SK-N-SH (cell line): Measurements from ENCODE around the gene INHBA. TPM values are rescaled to one million over a fixed set of nuclear protein-coding genes. Genes with fewer than 3 reads are reported as not detected.

Experiments used
- CTCF ChIA-PET: fragments of 300-600, 350-600 bp; formaldehyde crosslinking; extraction: SDS; loops from one replicate; lab custom pipeline; 2021; lab: Yijun Ruan, JAX
- POLR2A ChIA-PET: fragments of 350-600 bp; sonication (Branson Sonifier 250); formaldehyde crosslinking; extraction: SDS; loops from one replicate; lab custom pipeline; 2020; ENCODE audit warnings: antibody characterized with exemption, inconsistent platforms; lab: Yijun Ruan, JAX
- DNase-seq: peaks from one replicate; pipeline ENCODE4 v3.0.0; 2012
- H2AFZ ChIP-seq: fragments of 200-600 bp; sonication (generic); 2 replicates; pipeline ENCODE4 v1.8.1; 2016; ENCODE audit warnings: antibody characterized with exemption, mild to moderate bottlenecking, low read depth
- H3F3A ChIP-seq: fragments of 200-600 bp; sonication (generic); replicated peaks from 2 replicates; pipeline ENCODE3; 2016; ENCODE audit warnings: antibody characterized with exemption, mild to moderate bottlenecking; ENCODE audit not compliant: insufficient read depth
- H3K27ac ChIP-seq, 2 experiments: fragments of 200-500 bp in 1 of 2; fragments of 200-600 bp in 1 of 2; sonication (Bioruptor generic) in 1 of 2; sonication (generic), shearing (Covaris generic) in 1 of 2; 2 replicates each; pipeline versions ENCODE4 v1.5.1 to v1.6.1; 2014 to 2016; ENCODE audit warnings: low read depth in 2 of 2, inconsistent platforms in 1 of 2, low read length in 1 of 2, mild to moderate bottlenecking in 1 of 2, mixed read lengths in 1 of 2
- H3K27me3 ChIP-seq: fragments of 200-600 bp; sonication (generic), shearing (Covaris generic); 2 replicates; pipeline ENCODE4 v1.6.1; 2016; ENCODE audit warnings: mixed run types; ENCODE audit not compliant: insufficient read depth
- H3K36me3 ChIP-seq, 2 experiments: fragments of 200-500 bp in 1 of 2; fragments of 200-600 bp in 1 of 2; sonication (Bioruptor generic) in 1 of 2; sonication (generic) in 1 of 2; replicated peaks in 1 of 2; 2 replicates each; pipeline versions ENCODE3 to v1.5.1; 2014 to 2016; ENCODE audit warnings: low read length in 1 of 2, mild to moderate bottlenecking in 1 of 2; ENCODE audit not compliant: insufficient read depth in 2 of 2, control insufficient read depth in 1 of 2
- H3K4me1 ChIP-seq, 2 experiments: fragments of 200-500 bp in 1 of 2; fragments of 200-600 bp in 1 of 2; sonication (Bioruptor generic) in 1 of 2; sonication (generic), shearing (Covaris generic) in 1 of 2; 2 replicates each; pipeline versions ENCODE4 v1.5.1 to v1.6.1; 2014 to 2016; ENCODE audit warnings: low read depth in 1 of 2, low read length in 1 of 2, mixed run types in 1 of 2; ENCODE audit not compliant: insufficient read depth in 2 of 2, control insufficient read depth in 1 of 2
- H3K4me2 ChIP-seq: fragments of 200-600 bp; sonication (generic), shearing (Covaris generic); 2 replicates; pipeline ENCODE4 v1.6.1; 2017; ENCODE audit warnings: mixed run types
- H3K4me3 ChIP-seq, 2 experiments: fragments of 200-500 bp in 1 of 2; fragments of 200-600 bp in 1 of 2; sonication (Bioruptor generic) in 1 of 2; sonication (generic), shearing (Covaris generic) in 1 of 2; 2 replicates each; pipeline versions ENCODE4 v1.5.1 to v1.8.1; 2014 to 2016; ENCODE audit warnings: low read depth in 2 of 2, inconsistent platforms in 1 of 2, low read length in 1 of 2, mild to moderate bottlenecking in 1 of 2, mixed read lengths in 1 of 2, moderate library complexity in 1 of 2
- H3K79me2 ChIP-seq: fragments of 200-600 bp; sonication (generic); 2 replicates; pipeline ENCODE4 v1.8.1; 2017; ENCODE audit warnings: mild to moderate bottlenecking; ENCODE audit not compliant: insufficient read depth
- H3K9ac ChIP-seq: fragments of 200-600 bp; sonication (generic); 2 replicates; pipeline ENCODE4 v1.6.1; 2017; ENCODE audit warnings: mixed run types
- H3K9me2 ChIP-seq: fragments of 200-600 bp; sonication (generic); 2 replicates; pipeline ENCODE4 v1.6.1; 2017; ENCODE audit warnings: mixed run types
- H3K9me3 ChIP-seq: fragments of 200-600 bp; sonication (generic); 2 replicates; pipeline ENCODE4 v1.6.1; 2017; ENCODE audit warnings: mixed run types, mild to moderate bottlenecking, moderate library complexity
- H4K20me1 ChIP-seq: fragments of 200-600 bp; sonication (generic); 2 replicates; pipeline ENCODE4 v1.6.1; 2017; ENCODE audit warnings: mild to moderate bottlenecking, mixed run types; ENCODE audit not compliant: insufficient read depth
- CHD2 ChIP-seq: fragments of 150-350 bp; IDR thresholded peaks from 2 replicates; pipeline ENCODE4 v1.6.1; 2018; ENCODE audit warnings: low read length; ENCODE audit not compliant: partially characterized antibody
- CTCF ChIP-seq: fragments of 200-600 bp; sonication (generic); IDR thresholded peaks from 2 replicates; pipeline ENCODE4 v1.6.1; 2017; ENCODE audit warnings: antibody characterized with exemption, mild to moderate bottlenecking, moderate library complexity
- EP300 ChIP-seq, 2 experiments: IDR thresholded peaks; 2 replicates each; pipeline versions ENCODE4 v1.4.0 to v1.6.1; 2012; ENCODE audit warnings: borderline replicate concordance in 1 of 2, low read depth in 1 of 2, low read length in 1 of 2
- FOSL2 ChIP-seq: IDR thresholded peaks from 2 replicates; pipeline ENCODE4 v1.4.0; 2012; ENCODE audit warnings: low read depth, mild to moderate bottlenecking, moderate library complexity, borderline replicate concordance
- GABPA ChIP-seq: IDR thresholded peaks from 2 replicates; pipeline ENCODE4 v1.4.0; 2012; ENCODE audit warnings: low read depth, mild to moderate bottlenecking
- MEF2A ChIP-seq: IDR thresholded peaks from 2 replicates; pipeline ENCODE4 v1.4.0; 2012; ENCODE audit warnings: low read depth, borderline replicate concordance
- MXI1 ChIP-seq: IDR thresholded peaks from 2 replicates; pipeline ENCODE4 v1.6.1; 2012; ENCODE audit warnings: mild to moderate bottlenecking, low read depth, low read length, improper control_type of control experiment
- NFIC ChIP-seq: IDR thresholded peaks from 2 replicates; pipeline ENCODE4 v1.4.0; 2012; ENCODE audit warnings: borderline replicate concordance
- NRF1 ChIP-seq: IDR thresholded peaks from 2 replicates; pipeline ENCODE4 v1.6.1; 2012; ENCODE audit warnings: low read depth, mild to moderate bottlenecking, low read length
- PBX3 ChIP-seq: IDR thresholded peaks from 2 replicates; pipeline ENCODE4; 2012
- POLR2AphosphoS5 ChIP-seq: IDR thresholded peaks from 2 replicates; pipeline ENCODE4 v1.6.1; 2012; ENCODE audit warnings: low read depth, low read length
- RAD21 ChIP-seq: IDR thresholded peaks from 2 replicates; pipeline ENCODE4 v1.6.1; 2012; ENCODE audit warnings: mild to moderate bottlenecking, low read length
- RCOR1 ChIP-seq: fragments of 150-350 bp; IDR thresholded peaks from 2 replicates; pipeline ENCODE4 v1.6.1; 2017; ENCODE audit warnings: antibody characterized with exemption, low read length
- RFX5 ChIP-seq: IDR thresholded peaks from 2 replicates; pipeline ENCODE4 v1.6.1; 2012; ENCODE audit warnings: mild to moderate bottlenecking, improper control_type of control experiment, low read length
- SIN3A ChIP-seq: IDR thresholded peaks from 2 replicates; pipeline ENCODE4 v1.6.1; 2012; ENCODE audit warnings: low read depth, mild to moderate bottlenecking, low read length, moderate library complexity, borderline replicate concordance
- TAF1 ChIP-seq: IDR thresholded peaks from 2 replicates; pipeline ENCODE4 v1.6.1; 2012; ENCODE audit warnings: low read depth, mild to moderate bottlenecking, low read length, moderate library complexity, borderline replicate concordance
- WGBS: methylation state at CpG from one replicate; pipeline ENCODE4 v1.1.6; 2017; ENCODE audit warnings: low lambda C conversion rate; 5-methylcytosine and 5-hydroxymethylcytosine counted together
- polyA plus RNA-seq, 3 experiments: library from polyadenylated mRNA; depleted of rRNA; stranded (reverse); fragments of >200 nt; gene quantifications; 2 replicates each; pipeline ENCODE4 v1.2.3, GENCODE V29; 2012
- TF ChIP-seq, protein P1 (sequence below): fragments of 150-350 bp; IDR thresholded peaks from 2 replicates; pipeline ENCODE4 v1.6.1; 2016; ENCODE audit warnings: mild to moderate bottlenecking, low read depth, low read length
- TF ChIP-seq, protein P2 (sequence below): IDR thresholded peaks from 2 replicates; pipeline ENCODE4 v1.4.0; 2012; ENCODE audit warnings: low read depth, borderline replicate concordance
- TF ChIP-seq, protein P3 (sequence below): IDR thresholded peaks from 2 replicates; pipeline ENCODE4 v1.4.0; 2012; ENCODE audit warnings: low read depth
- TF ChIP-seq, protein P4 (sequence below): IDR thresholded peaks from 2 replicates; pipeline ENCODE4 v1.6.1; 2012; ENCODE audit warnings: mild to moderate bottlenecking, low read depth, low read length, moderate library complexity

INHBA gene
- polyA plus RNA-seq, 1 of the 3 experiments (the other 2 are of a cell fraction) = 81.0 TPM

GRCh38 chr7:41659539-41659938, 43.4 kb downstream of the INHBA start:
- no peaks in the 10 kb centered on the region for H4K20me1 ChIP-seq
- no peak overlapping the region for H3K27ac ChIP-seq
- WGBS = 76% methylated on average over 3 of the region's 3 CpGs
- no peak overlapping the region for H3K9ac ChIP-seq
- H3K4me2 ChIP-seq = no peak overlapping the region
- no peak overlapping the region for H3K4me3 ChIP-seq
- H3F3A ChIP-seq = no peaks in the 10 kb centered on the region
- no peaks in the 10 kb centered on the region for H3K9me2 ChIP-seq
- CTCF ChIA-PET = interaction anchor here (1.3 kb wide), 1 partner anchor 14 kb away, joined by 3 read pairs; no protein-coding TSS in a partner anchor
- DNase-seq = no peak
- no peaks in the 10 kb centered on the region for H3K9me3 ChIP-seq
- H3K36me3 ChIP-seq = peaks cover 0 to 4% of the 10 kb centered on the region in 2 experiments
- no peaks in the 10 kb centered on the region for H3K27me3 ChIP-seq
- H3K79me2 ChIP-seq = no peaks in the 10 kb centered on the region
- H3K4me1 ChIP-seq = peaks cover 4 to 8% of the 10 kb centered on the region in 2 experiments; a peak in 2 of 4 replicates
- POLR2A ChIA-PET = no interaction called here
- TF ChIP-seq, protein P1, sequence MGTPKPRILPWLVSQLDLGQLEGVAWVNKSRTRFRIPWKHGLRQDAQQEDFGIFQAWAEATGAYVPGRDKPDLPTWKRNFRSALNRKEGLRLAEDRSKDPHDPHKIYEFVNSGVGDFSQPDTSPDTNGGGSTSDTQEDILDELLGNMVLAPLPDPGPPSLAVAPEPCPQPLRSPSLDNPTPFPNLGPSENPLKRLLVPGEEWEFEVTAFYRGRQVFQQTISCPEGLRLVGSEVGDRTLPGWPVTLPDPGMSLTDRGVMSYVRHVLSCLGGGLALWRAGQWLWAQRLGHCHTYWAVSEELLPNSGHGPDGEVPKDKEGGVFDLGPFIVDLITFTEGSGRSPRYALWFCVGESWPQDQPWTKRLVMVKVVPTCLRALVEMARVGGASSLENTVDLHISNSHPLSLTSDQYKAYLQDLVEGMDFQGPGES = no peak
- TF ChIP-seq SIN3A (no peak), POLR2AphosphoS5 (no peak), CTCF (no peak), TAF1 (no peak), RFX5 (no peak), NRF1 (no peak), FOSL2 (no peak), EP300 (IDR thresholded peaks at IDR 0.05; ENCODE audit: borderline replicate concordance in 1 of 2, low read depth in 1 of 2, low read length in 1 of 2) (no peak), RAD21 (no peak), RCOR1 (no peak), GABPA (no peak), MEF2A (no peak), PBX3 (no peak), MXI1 (no peak), NFIC (no peak), CHD2 (no peak)
- TF ChIP-seq, protein P2, sequence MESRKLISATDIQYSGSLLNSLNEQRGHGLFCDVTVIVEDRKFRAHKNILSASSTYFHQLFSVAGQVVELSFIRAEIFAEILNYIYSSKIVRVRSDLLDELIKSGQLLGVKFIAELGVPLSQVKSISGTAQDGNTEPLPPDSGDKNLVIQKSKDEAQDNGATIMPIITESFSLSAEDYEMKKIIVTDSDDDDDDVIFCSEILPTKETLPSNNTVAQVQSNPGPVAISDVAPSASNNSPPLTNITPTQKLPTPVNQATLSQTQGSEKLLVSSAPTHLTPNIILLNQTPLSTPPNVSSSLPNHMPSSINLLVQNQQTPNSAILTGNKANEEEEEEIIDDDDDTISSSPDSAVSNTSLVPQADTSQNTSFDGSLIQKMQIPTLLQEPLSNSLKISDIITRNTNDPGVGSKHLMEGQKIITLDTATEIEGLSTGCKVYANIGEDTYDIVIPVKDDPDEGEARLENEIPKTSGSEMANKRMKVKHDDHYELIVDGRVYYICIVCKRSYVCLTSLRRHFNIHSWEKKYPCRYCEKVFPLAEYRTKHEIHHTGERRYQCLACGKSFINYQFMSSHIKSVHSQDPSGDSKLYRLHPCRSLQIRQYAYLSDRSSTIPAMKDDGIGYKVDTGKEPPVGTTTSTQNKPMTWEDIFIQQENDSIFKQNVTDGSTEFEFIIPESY = no peak
- TF ChIP-seq, protein P3, sequence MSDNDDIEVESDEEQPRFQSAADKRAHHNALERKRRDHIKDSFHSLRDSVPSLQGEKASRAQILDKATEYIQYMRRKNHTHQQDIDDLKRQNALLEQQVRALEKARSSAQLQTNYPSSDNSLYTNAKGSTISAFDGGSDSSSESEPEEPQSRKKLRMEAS = no peak
- TF ChIP-seq, protein P4, sequence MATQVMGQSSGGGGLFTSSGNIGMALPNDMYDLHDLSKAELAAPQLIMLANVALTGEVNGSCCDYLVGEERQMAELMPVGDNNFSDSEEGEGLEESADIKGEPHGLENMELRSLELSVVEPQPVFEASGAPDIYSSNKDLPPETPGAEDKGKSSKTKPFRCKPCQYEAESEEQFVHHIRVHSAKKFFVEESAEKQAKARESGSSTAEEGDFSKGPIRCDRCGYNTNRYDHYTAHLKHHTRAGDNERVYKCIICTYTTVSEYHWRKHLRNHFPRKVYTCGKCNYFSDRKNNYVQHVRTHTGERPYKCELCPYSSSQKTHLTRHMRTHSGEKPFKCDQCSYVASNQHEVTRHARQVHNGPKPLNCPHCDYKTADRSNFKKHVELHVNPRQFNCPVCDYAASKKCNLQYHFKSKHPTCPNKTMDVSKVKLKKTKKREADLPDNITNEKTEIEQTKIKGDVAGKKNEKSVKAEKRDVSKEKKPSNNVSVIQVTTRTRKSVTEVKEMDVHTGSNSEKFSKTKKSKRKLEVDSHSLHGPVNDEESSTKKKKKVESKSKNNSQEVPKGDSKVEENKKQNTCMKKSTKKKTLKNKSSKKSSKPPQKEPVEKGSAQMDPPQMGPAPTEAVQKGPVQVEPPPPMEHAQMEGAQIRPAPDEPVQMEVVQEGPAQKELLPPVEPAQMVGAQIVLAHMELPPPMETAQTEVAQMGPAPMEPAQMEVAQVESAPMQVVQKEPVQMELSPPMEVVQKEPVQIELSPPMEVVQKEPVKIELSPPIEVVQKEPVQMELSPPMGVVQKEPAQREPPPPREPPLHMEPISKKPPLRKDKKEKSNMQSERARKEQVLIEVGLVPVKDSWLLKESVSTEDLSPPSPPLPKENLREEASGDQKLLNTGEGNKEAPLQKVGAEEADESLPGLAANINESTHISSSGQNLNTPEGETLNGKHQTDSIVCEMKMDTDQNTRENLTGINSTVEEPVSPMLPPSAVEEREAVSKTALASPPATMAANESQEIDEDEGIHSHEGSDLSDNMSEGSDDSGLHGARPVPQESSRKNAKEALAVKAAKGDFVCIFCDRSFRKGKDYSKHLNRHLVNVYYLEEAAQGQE = no peak
- H2AFZ ChIP-seq = no peak overlapping the region
